Fibroblast of pulmonary artery (primary cell): ENCODE results near the gene MIA2.
"Not testable (repeated sequence)": the region's sequence is repeated elsewhere in the genome, so short reads cannot be mapped to it uniquely, and the experiment has no call there.

Experiments used
- DNase-seq: peaks from one replicate; pipeline ENCODE4 v3.0.0-alpha.2; 2010; ENCODE audit warnings: low read depth
- H3K4me3 ChIP-seq: replicated peaks from 2 replicates; pipeline ENCODE4 v1.5.1; 2011; ENCODE audit warnings: low read depth, mild to moderate bottlenecking, control low read depth, low read length, moderate library complexity
- TF ChIP-seq, protein P1 (sequence below): IDR thresholded peaks from 2 replicates; pipeline ENCODE4 v1.5.1; 2011; ENCODE audit warnings: mild to moderate bottlenecking, control low read depth, low read length, inconsistent platforms; ENCODE audit errors: missing control alignments

MIA2 gene

DNA sequence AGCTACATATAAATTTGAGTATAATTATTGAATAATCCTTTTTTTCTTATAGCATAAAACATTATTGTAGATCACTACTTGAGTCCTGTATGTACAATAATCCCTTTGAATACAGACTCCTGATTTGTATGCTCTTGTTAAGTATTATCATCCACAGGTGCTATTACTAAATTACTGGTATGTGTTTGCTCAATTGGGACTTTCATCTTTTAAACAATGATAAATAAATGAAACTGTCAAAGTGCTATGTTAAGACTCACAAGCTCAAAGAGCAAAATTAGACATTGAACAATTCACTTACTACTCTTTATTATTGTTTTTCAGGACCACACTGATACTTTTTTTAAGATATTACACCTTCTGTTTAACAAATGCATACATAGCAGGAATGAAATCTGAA lies 17.8 kb downstream of the MIA2 start:
- H3K4me3 ChIP-seq, result no peak overlapping the region
- DNase-seq, result no peak
- TF ChIP-seq, protein P1, sequence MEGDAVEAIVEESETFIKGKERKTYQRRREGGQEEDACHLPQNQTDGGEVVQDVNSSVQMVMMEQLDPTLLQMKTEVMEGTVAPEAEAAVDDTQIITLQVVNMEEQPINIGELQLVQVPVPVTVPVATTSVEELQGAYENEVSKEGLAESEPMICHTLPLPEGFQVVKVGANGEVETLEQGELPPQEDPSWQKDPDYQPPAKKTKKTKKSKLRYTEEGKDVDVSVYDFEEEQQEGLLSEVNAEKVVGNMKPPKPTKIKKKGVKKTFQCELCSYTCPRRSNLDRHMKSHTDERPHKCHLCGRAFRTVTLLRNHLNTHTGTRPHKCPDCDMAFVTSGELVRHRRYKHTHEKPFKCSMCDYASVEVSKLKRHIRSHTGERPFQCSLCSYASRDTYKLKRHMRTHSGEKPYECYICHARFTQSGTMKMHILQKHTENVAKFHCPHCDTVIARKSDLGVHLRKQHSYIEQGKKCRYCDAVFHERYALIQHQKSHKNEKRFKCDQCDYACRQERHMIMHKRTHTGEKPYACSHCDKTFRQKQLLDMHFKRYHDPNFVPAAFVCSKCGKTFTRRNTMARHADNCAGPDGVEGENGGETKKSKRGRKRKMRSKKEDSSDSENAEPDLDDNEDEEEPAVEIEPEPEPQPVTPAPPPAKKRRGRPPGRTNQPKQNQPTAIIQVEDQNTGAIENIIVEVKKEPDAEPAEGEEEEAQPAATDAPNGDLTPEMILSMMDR, result no peak

GRCh38 chr14:39257388-39257787 lies 23.7 kb downstream of the MIA2 start:
- not testable (repeated sequence) for H3K4me3 ChIP-seq, DNase-seq

GRCh38 chr14:39258782-39259545 lies 25.2 kb downstream of the MIA2 start:
- no peak for DNase-seq
- H3K4me3 ChIP-seq, result no peak overlapping the region
- TF ChIP-seq, protein P1, result no peak

DNA sequence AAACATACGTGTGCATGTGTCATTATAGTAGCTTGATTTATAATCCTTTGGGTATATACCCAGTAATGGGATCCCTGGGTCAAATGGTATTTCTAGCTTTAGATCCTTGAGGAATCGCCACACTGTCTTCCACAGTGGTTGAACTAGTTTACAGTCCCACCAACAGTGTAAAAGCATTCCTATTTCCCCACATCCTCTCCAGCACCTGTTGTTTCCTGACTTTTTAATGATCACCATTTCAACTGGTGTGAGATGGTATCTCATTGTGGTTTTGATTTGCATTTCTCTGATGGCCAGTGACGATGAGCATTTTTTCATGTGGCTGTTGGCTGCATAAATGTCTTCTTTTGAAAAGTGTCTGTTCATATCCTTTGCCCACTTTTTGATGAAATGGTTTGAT lies 26.4 kb downstream of the MIA2 start:
- H3K4me3 ChIP-seq, result not testable (repeated sequence)

GRCh38 chr14:39262214-39262613 lies 28.5 kb downstream of the MIA2 start:
- DNase-seq, H3K4me3 ChIP-seq: not testable (repeated sequence)

More for the DNA sequence above, 26.4 kb downstream of the MIA2 start:
- DNase-seq, result not testable (repeated sequence)

DNA sequence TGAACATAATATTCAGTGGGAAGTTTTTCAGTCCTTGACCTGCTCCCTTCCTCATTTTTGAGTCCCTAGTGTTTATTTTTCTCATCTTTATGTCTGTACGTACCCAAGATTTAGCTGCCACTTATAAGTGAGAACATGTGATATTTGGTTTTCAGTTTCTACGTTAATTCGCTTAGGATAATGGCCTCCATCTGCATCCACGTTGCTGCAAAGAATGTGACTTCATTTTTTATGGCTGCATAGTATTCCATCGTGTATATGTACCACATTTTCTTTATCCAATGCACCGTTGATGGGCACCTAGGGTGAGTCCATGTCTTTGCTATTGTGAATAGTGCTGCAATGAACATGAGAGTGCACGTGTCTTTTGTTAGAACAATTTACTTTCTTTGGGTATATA lies 30.3 kb downstream of the MIA2 start:
- TF ChIP-seq, protein P1, result no peak
- DNase-seq, result no peak
- no peak overlapping the region for H3K4me3 ChIP-seq

- no peak overlapping the region for H3K4me3 ChIP-seq
- TF ChIP-seq, protein P1, result no peak
- DNase-seq, result peak; percentile 22
Measured at GRCh38 chr14:39264558-39264957, 30.8 kb downstream of the MIA2 start.

- H3K4me3 ChIP-seq, result peak overlapping the region; percentile 97
- DNase-seq, result peak; percentile 73
- TF ChIP-seq, protein P1, result no peak
Measured at GRCh38 chr14:39265033-39265432, 31.3 kb downstream of the MIA2 start.
